ENCODE results near the gene UBTF.

DNA sequence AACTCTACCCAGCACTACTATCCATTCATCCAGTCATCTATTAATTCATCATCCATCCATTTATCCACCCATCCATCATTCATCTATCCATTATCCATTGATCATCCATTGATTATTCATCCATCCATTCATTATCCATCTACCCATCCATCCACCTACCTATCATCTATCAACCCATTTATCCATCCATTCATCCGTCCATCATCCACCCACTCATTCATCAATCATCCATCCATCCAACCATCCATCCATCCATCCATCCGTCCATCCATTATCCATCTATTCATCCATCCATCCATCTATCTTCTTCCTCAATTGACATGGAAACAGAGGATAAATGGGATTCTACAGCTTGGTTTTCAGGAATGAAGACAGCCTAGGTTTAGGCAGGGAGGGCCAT is 36.4 kb upstream of the UBTF start:
- TF ChIP-seq, protein P1, sequence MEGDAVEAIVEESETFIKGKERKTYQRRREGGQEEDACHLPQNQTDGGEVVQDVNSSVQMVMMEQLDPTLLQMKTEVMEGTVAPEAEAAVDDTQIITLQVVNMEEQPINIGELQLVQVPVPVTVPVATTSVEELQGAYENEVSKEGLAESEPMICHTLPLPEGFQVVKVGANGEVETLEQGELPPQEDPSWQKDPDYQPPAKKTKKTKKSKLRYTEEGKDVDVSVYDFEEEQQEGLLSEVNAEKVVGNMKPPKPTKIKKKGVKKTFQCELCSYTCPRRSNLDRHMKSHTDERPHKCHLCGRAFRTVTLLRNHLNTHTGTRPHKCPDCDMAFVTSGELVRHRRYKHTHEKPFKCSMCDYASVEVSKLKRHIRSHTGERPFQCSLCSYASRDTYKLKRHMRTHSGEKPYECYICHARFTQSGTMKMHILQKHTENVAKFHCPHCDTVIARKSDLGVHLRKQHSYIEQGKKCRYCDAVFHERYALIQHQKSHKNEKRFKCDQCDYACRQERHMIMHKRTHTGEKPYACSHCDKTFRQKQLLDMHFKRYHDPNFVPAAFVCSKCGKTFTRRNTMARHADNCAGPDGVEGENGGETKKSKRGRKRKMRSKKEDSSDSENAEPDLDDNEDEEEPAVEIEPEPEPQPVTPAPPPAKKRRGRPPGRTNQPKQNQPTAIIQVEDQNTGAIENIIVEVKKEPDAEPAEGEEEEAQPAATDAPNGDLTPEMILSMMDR (conservative IDR thresholded peaks at IDR 0.05) = no peak
- no peak for TF ChIP-seq ZFX (IDR thresholded peaks at IDR 0.05)
